Endothelial cell of umbilical vein (primary cell): ENCODE measurements around the gene KRTCAP2. TPM values are rescaled to one million over a fixed set of nuclear protein-coding genes. Genes with fewer than 3 reads are reported as not detected.

Source experiments
- BruUV-seq: library from RNA; stranded (reverse); fragments of 400-500 nt; replicated peaks from 2 replicates; lab custom pipeline; 2021; lab: Mats Ljungman, UMichigan
- CTCF ChIA-PET: fragments of 300-600, 350-600 bp; sonication (Branson Sonifier 250); formaldehyde crosslinking; loops from one replicate; lab custom pipeline; 2021; ENCODE audit warnings: antibody characterized with exemption, inconsistent platforms; lab: Charles Lee
- POLR2A ChIA-PET: fragments of 300-600, 350-600 bp; sonication (Branson Sonifier 250); formaldehyde crosslinking; loops from one replicate; lab custom pipeline; 2021; ENCODE audit warnings: antibody characterized with exemption, inconsistent platforms; lab: Charles Lee
- DNase-seq: peaks from one replicate; pipeline ENCODE4 v3.0.0-alpha.2; 2011; ENCODE audit warnings: low read depth, low spot score
- FAIRE-seq: peaks from 2 replicates; lab custom pipeline; 2011; peaks lifted over from hg19 to GRCh38; lab: Jason Lieb, UNC
- H2AFZ ChIP-seq: 2 replicates; pipeline ENCODE4 v1.6.0; 2012; ENCODE audit warnings: low read depth, low read length, control low read depth, inconsistent platforms
- H3K27ac ChIP-seq: 2 replicates; pipeline ENCODE4 v1.5.1; 2011; ENCODE audit warnings: low read depth, mild to moderate bottlenecking, control low read depth, low read length, moderate library complexity; ENCODE audit not compliant: insufficient read depth
- H3K27me3 ChIP-seq, 2 experiments: 2 replicates each; pipeline versions ENCODE4 v1.6.0 to v1.6.1; 2011; ENCODE audit warnings: low read length in 2 of 2, mixed read lengths in 1 of 2; ENCODE audit not compliant: control insufficient read depth in 2 of 2, insufficient read depth in 2 of 2
- H3K36me3 ChIP-seq, 2 experiments: 2 replicates in 1 of 2; 3 replicates in 1 of 2; pipeline ENCODE4 v1.5.1; 2011; ENCODE audit warnings: low read length in 2 of 2, mild to moderate bottlenecking in 1 of 2, moderate library complexity in 1 of 2; ENCODE audit not compliant: control insufficient read depth in 2 of 2, insufficient read depth in 2 of 2; ENCODE audit errors: extremely low read depth in 1 of 2
- H3K4me1 ChIP-seq: 3 replicates; pipeline ENCODE4 v1.5.1; 2011; ENCODE audit warnings: mild to moderate bottlenecking, low read length; ENCODE audit not compliant: control insufficient read depth, insufficient read depth; ENCODE audit errors: extremely low read depth
- H3K4me2 ChIP-seq: 2 replicates; pipeline ENCODE4 v1.6.1; 2011; ENCODE audit warnings: low read length, control low read depth, mixed read lengths; ENCODE audit not compliant: insufficient read depth
- H3K4me3 ChIP-seq, 3 experiments: fragments of 200-600 bp in 1 of 3; sonication (generic), shearing (Covaris generic) in 1 of 3; replicated peaks in 1 of 3; 2 replicates each; pipeline ENCODE4 v1.5.1; 2011 to 2016; ENCODE audit warnings: control low read depth in 3 of 3, low read length in 3 of 3, mild to moderate bottlenecking in 2 of 3, inconsistent platforms in 1 of 3, low read depth in 1 of 3, moderate library complexity in 1 of 3; ENCODE audit not compliant: insufficient read depth in 1 of 3
- H3K79me2 ChIP-seq: 2 replicates; pipeline ENCODE4 v1.6.0; 2012; ENCODE audit warnings: low read length, inconsistent platforms; ENCODE audit not compliant: control insufficient read depth, insufficient read depth
- H3K9ac ChIP-seq: replicated peaks from 2 replicates; pipeline ENCODE3; 2011; ENCODE audit warnings: low read length, control low read depth; ENCODE audit not compliant: insufficient read depth; ENCODE audit errors: extremely low read depth
- H3K9me1 ChIP-seq: replicated peaks from 3 replicates; pipeline ENCODE4 v1.6.0; 2011; ENCODE audit warnings: mild to moderate bottlenecking, low read length; ENCODE audit not compliant: control insufficient read depth, insufficient read depth; ENCODE audit errors: extremely low read depth
- H3K9me3 ChIP-seq: replicated peaks from 2 replicates; pipeline ENCODE4 v1.5.1; 2012; ENCODE audit warnings: low read length, inconsistent platforms; ENCODE audit not compliant: control insufficient read depth, insufficient read depth
- H4K20me1 ChIP-seq: replicated peaks from 2 replicates; pipeline ENCODE3; 2011; ENCODE audit warnings: mild to moderate bottlenecking, low read length; ENCODE audit not compliant: control insufficient read depth, insufficient read depth; ENCODE audit errors: extremely low read depth
- EZH2 ChIP-seq: IDR thresholded peaks from 2 replicates; pipeline ENCODE4 v1.6.1; 2012; ENCODE audit warnings: borderline replicate concordance, low read depth, mild to moderate bottlenecking, moderate library complexity, low read length, inconsistent platforms; ENCODE audit not compliant: severe bottlenecking
- FOS ChIP-seq: IDR thresholded peaks from 2 replicates; pipeline ENCODE4 v1.6.1; 2011; ENCODE audit warnings: mild to moderate bottlenecking, low read length, moderate library complexity, borderline replicate concordance; ENCODE audit not compliant: insufficient read depth
- GATA2 ChIP-seq: IDR thresholded peaks from 2 replicates; pipeline ENCODE4 v1.7.0; 2011; ENCODE audit warnings: low read depth, mild to moderate bottlenecking, moderate library complexity, mixed read lengths, low read length; ENCODE audit not compliant: insufficient read length, insufficient read depth
- JUN ChIP-seq: IDR thresholded peaks from 2 replicates; pipeline ENCODE4 v1.6.1; 2011; ENCODE audit warnings: borderline replicate concordance, low read depth; ENCODE audit not compliant: insufficient read length, insufficient read depth
- MYC ChIP-seq: IDR thresholded peaks from one replicate; pipeline ENCODE4 v1.6.1; 2011; ENCODE audit warnings: mild to moderate bottlenecking, low read depth, low read length
- POLR2A ChIP-seq: IDR thresholded peaks from 2 replicates; pipeline ENCODE4 v1.6.1; 2012; ENCODE audit warnings: low read depth, mild to moderate bottlenecking, control low read depth, low read length
- POLR2AphosphoS5 ChIP-seq: IDR thresholded peaks from 2 replicates; pipeline ENCODE4 v1.6.1; 2012; ENCODE audit warnings: low read depth, mild to moderate bottlenecking, control low read depth, low read length, moderate library complexity; ENCODE audit not compliant: insufficient read depth
- dilution Hi-C: fragments of 300-500 bp; cut with MboI; formaldehyde crosslinking; loops from one replicate; pipeline ENCODE4 v1.15.0; 2019; ENCODE audit warnings: low sequenced_read_pairs; ENCODE audit not compliant: extremely low pct_ligation_motif_present
- intact Hi-C: fragments of 100-400 bp; cut with micrococcal nuclease; formaldehyde crosslinking; loops from one replicate; pipeline ENCODE4 v1.10.0; 2022
- polyA plus RNA-seq, 4 experiments: library from polyadenylated mRNA; depleted of rRNA in 3 of 4; stranded (reverse) in 3 of 4; unstranded in 1 of 4; fragments of >200 nt; gene quantifications; 2 replicates each; pipeline versions ENCODE4 v1.2.1 to v1.2.3, GENCODE V29; 2011 to 2012; ENCODE audit warnings: missing spikeins in 1 of 4
- total RNA-seq: library from RNA; stranded (reverse); gene quantifications from 2 replicates; pipeline ENCODE4 v1.2.3, GENCODE V29; 2021
- TF ChIP-seq, protein P1 (sequence below), 2 donors: IDR thresholded peaks; 1 replicate in 1 of 2; 2 replicates in 1 of 2; pipeline ENCODE4 v1.5.1; 2011; ENCODE audit warnings: low read length in 2 of 2, mild to moderate bottlenecking in 2 of 2, moderate library complexity in 2 of 2, control low read depth in 1 of 2, inconsistent platforms in 1 of 2, low read depth in 1 of 2; ENCODE audit not compliant: insufficient read depth in 1 of 2; ENCODE audit errors: extremely low read depth in 1 of 2
- TF ChIP-seq, protein P2 (sequence below): IDR thresholded peaks from 2 replicates; pipeline ENCODE4 v1.6.1; 2011; ENCODE audit not compliant: insufficient read depth, insufficient read length

Gene KRTCAP2
- total and polyA plus RNA-seq, 2 donors (not counting 3 experiments of a cell fraction or from before 2014, with no cell fraction given): 207 to 362 TPM

DNA sequence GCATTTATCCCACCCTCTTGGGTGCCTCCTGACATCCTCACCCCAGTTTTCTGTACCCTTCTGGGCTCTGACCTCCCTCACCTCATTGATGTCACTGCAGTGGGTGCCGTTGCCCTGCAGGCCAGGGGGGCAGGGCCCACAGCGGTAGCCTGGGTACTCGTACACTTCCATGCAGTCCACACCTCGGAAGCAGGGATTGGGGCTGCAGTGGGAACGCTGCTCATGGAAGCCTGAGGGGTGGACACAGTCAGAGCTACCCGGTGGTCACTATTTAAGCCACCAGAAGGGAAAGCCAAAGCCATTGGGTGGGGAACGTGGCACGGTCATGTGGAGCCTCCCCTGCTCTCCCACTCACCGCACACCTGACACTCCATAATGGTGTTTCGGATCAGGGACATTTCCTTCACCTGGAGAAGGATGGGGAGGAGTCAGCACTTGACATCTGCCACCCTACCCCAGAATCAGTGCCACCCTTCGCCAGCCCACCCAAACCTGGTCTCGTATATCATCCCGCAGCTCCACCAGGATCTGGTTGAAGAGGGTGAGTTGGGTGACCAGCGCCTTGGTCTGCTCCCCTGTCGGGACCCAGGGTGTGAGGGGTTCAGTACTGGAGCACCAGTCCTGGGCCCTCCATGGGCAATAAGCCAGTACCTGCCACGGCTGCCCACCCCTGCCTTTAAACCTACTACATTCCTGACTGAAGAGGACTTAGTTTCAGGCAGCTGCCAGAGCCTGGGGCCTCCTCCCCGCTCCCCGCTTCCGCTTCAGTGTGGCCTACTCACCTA lies 29.8 kb upstream of the KRTCAP2 start:
- DNase-seq (no peak), FAIRE-seq (no peak)
- no peak overlapping the region for H3K9ac ChIP-seq
- dilution Hi-C loops: no loop called here
- H3K4me1 ChIP-seq: peaks cover 10% of the 10 kb centered on the region
- ChIA-PET CTCF (interaction anchor here (0.7 to 1.6 kb wide), 4 partner anchors 9 to 41 kb away, joined by 3 to 8 read pairs (median 4); no protein-coding TSS in a partner anchor), POLR2A (no interaction called here)
- no peaks in the 10 kb centered on the region for H3K9me1 ChIP-seq
- H2AFZ ChIP-seq: no peak overlapping the region
- no TSS peak for BruUV-seq
- no peak overlapping the region for H3K4me2 ChIP-seq
- H3K27me3 ChIP-seq: no peaks in the 10 kb centered on the region
- H3K9me3 ChIP-seq: no peaks in the 10 kb centered on the region
- no peak overlapping the region for H3K4me3 ChIP-seq
- TF ChIP-seq, protein P1, sequence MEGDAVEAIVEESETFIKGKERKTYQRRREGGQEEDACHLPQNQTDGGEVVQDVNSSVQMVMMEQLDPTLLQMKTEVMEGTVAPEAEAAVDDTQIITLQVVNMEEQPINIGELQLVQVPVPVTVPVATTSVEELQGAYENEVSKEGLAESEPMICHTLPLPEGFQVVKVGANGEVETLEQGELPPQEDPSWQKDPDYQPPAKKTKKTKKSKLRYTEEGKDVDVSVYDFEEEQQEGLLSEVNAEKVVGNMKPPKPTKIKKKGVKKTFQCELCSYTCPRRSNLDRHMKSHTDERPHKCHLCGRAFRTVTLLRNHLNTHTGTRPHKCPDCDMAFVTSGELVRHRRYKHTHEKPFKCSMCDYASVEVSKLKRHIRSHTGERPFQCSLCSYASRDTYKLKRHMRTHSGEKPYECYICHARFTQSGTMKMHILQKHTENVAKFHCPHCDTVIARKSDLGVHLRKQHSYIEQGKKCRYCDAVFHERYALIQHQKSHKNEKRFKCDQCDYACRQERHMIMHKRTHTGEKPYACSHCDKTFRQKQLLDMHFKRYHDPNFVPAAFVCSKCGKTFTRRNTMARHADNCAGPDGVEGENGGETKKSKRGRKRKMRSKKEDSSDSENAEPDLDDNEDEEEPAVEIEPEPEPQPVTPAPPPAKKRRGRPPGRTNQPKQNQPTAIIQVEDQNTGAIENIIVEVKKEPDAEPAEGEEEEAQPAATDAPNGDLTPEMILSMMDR (IDR thresholded peaks at IDR 0.05; ENCODE audit: extremely low read depth in 1 of 2, insufficient read depth in 1 of 2, low read depth in 1 of 2, low read length in 2 of 2): no peak
- TF ChIP-seq FOS (no peak), JUN (no peak), POLR2AphosphoS5 (no peak), MYC (no peak), EZH2 (no peak), GATA2 (no peak), POLR2A (no peak)
- TF ChIP-seq, protein P2, sequence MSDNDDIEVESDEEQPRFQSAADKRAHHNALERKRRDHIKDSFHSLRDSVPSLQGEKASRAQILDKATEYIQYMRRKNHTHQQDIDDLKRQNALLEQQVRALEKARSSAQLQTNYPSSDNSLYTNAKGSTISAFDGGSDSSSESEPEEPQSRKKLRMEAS: no peak
- intact Hi-C loops: no loop called here
- H4K20me1 ChIP-seq: no peaks in the 10 kb centered on the region
- no peaks in the 10 kb centered on the region for H3K79me2 ChIP-seq
- peaks cover 0 to 2% of the 10 kb centered on the region in 2 experiments for H3K36me3 ChIP-seq
- H3K27ac ChIP-seq: no peak overlapping the region
